CD8-positive, alpha-beta memory T cell (primary cell): ENCODE results near the gene ZNF646. TPM values are rescaled to one million over a fixed set of nuclear protein-coding genes. Genes with fewer than 3 reads are reported as not detected.

Source experiments
- CTCF ChIA-PET: fragments of 350-600 bp; sonication (Branson Sonifier 250); formaldehyde crosslinking; loops from one replicate; lab custom pipeline; 2021; ENCODE audit warnings: antibody characterized with exemption; lab: Charles Lee
- POLR2A ChIA-PET: fragments of 350-600 bp; sonication (Branson Sonifier 250); formaldehyde crosslinking; loops from one replicate; lab custom pipeline; 2021; ENCODE audit warnings: antibody characterized with exemption; lab: Charles Lee
- DNase-seq, 5 donors: peaks; one replicate each; pipeline versions ENCODE4 v3.0.0 to v3.0.0-alpha.2; 2020 to 2022; ENCODE audit warnings: mixed read lengths in 1 of 5
- H3K27ac ChIP-seq: one replicate; pipeline ENCODE4 v1.7.0; 2013; ENCODE audit warnings: low read depth, mild to moderate bottlenecking, low read length, moderate library complexity
- H3K27me3 ChIP-seq: 2 replicates; pipeline ENCODE4 v1.7.0; 2013; ENCODE audit warnings: low read length, mild to moderate bottlenecking; ENCODE audit not compliant: insufficient read depth, poor library complexity, severe bottlenecking
- H3K36me3 ChIP-seq: 2 replicates; pipeline ENCODE4 v1.7.0; 2013; ENCODE audit warnings: mild to moderate bottlenecking, low read length, moderate library complexity; ENCODE audit not compliant: insufficient read depth
- H3K4me1 ChIP-seq: 2 replicates; pipeline ENCODE4 v1.7.0; 2013; ENCODE audit warnings: mild to moderate bottlenecking, low read length, moderate library complexity; ENCODE audit not compliant: insufficient read depth
- H3K4me3 ChIP-seq: 2 replicates; pipeline ENCODE4 v1.7.0; 2013; ENCODE audit warnings: mild to moderate bottlenecking, low read length
- H3K9me3 ChIP-seq: 2 replicates; pipeline ENCODE4 v1.7.0; 2013; ENCODE audit warnings: mild to moderate bottlenecking, low read length
- H3K27ac Mint-ChIP-seq, 8 donors: one replicate each; pipeline ENCODE4 v1.8.0; 2020 to 2021; ENCODE audit warnings: mixed read lengths in 8 of 8, mild to moderate bottlenecking in 6 of 8, inconsistent platforms in 3 of 8, moderate library complexity in 3 of 8
- H3K27me3 Mint-ChIP-seq, 2 donors: one replicate each; pipeline ENCODE4 v1.8.0; 2020 to 2021; ENCODE audit warnings: mixed read lengths in 2 of 2, mild to moderate bottlenecking in 1 of 2, moderate library complexity in 1 of 2
- H3K36me3 Mint-ChIP-seq, 3 donors: one replicate each; pipeline ENCODE4 v1.8.0; 2020 to 2021; ENCODE audit warnings: mixed read lengths in 3 of 3, inconsistent platforms in 1 of 3, mild to moderate bottlenecking in 1 of 3
- H3K4me1 Mint-ChIP-seq, 3 donors: one replicate each; pipeline ENCODE4 v1.8.0; 2020 to 2021; ENCODE audit warnings: mixed read lengths in 3 of 3, inconsistent platforms in 1 of 3, mild to moderate bottlenecking in 1 of 3
- H3K4me3 Mint-ChIP-seq, 7 donors: one replicate each; pipeline ENCODE4 v1.8.0; 2020 to 2021; ENCODE audit warnings: mixed read lengths in 7 of 7, mild to moderate bottlenecking in 6 of 7, moderate library complexity in 4 of 7, inconsistent platforms in 2 of 7
- H3K9me3 Mint-ChIP-seq, 5 donors: one replicate each; pipeline ENCODE4 v1.8.0; 2020 to 2022; ENCODE audit warnings: mixed read lengths in 5 of 5, mild to moderate bottlenecking in 3 of 5, moderate library complexity in 2 of 5, inconsistent platforms in 1 of 5
- polyA plus RNA-seq: library from polyadenylated mRNA; unstranded; fragments of 300-500 nt; fragmentation: Illumina TruSeq; gene quantifications from one replicate; pipeline ENCODE4 v1.2.3, GENCODE V29; 2021
- total RNA-seq, 2 experiments: library from RNA; stranded (reverse); gene quantifications; one replicate each; pipeline ENCODE4 v1.2.3, GENCODE V29; 2021

ZNF646 gene
- total and polyA plus RNA-seq, 3 experiments from 2014 or later: 9.3 to 25.9 (median 23.4) TPM

DNA sequence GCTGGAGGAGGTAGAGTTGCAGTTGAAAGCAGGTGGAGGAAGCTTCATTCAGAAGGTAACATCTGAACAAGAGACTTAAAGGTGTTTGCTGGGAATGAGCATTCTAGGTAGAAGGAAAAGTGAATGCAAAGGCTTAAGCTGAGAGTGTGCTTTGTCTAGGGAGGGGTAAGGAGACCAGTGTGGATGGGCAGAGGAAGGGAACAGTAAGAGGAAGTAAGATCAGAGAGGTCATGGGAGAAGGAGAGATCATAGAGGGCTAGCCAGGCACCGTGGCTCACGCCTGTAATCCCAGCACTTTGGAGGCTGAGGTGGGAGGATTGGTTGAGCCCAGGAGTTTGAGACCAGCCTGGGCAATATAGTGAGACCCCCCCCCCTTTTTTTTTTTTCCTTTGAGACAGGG, 37.5 kb upstream of the ZNF646 start:
- H3K27me3 ChIP-seq: no peaks in the 10 kb centered on the region
- peaks cover 0 to 4% (median 0%) of the 10 kb centered on the region in 5 donors for H3K9me3 Mint-ChIP-seq
- H3K36me3 Mint-ChIP-seq: peaks cover 3 to 75% (median 13%) of the 10 kb centered on the region in 3 donors
- peak overlapping the region in 2 of 7 donors; percentile 11 to 39 for H3K4me3 Mint-ChIP-seq
- no peak overlapping the region for H3K4me3 ChIP-seq
- H3K36me3 ChIP-seq: peaks cover 11% of the 10 kb centered on the region
- H3K27me3 Mint-ChIP-seq: peaks cover 0 to 1% of the 10 kb centered on the region in 2 donors
- H3K4me1 Mint-ChIP-seq: peaks cover 17 to 38% (median 25%) of the 10 kb centered on the region in 3 donors
- H3K27ac ChIP-seq: no peak overlapping the region
- H3K27ac Mint-ChIP-seq: peak overlapping the region in 2 of 8 donors; percentile 31 to 77
- no peaks in the 10 kb centered on the region for H3K9me3 ChIP-seq
- peaks cover 19% of the 10 kb centered on the region for H3K4me1 ChIP-seq
- POLR2A ChIA-PET: interaction anchor here (0.6 to 3.6 kb wide), 2 partner anchors 37 to 120 kb away, joined by 4 to 18 read pairs; partner anchors contain the start of genes ZNF646 and ZNF668
- no peak for DNase-seq
- CTCF ChIA-PET: no interaction called here

DNA sequence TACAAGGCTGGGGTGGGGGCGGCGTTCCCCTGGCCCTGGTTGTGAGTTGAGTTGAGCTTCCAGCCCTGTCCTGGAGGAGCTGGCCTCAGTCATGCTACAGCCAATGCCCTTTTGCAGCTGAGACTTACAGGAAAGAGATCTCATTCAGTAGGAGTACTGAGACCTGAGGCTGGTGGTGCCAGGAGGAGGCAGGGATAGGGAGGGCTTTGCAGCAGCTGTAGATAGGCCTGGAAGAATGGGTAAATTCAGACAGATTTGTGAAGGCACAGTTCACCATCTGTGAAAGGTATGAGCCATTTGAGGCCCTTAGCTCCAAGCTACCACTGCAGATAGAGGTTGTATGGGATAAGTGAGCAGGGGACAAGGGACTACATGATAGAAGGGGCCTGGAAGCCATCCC, 35.2 kb upstream of the ZNF646 start:
- Mint-ChIP-seq H3K4me1 (peaks cover 9 to 20% (median 14%) of the 10 kb centered on the region in 3 donors), H3K27me3 (peaks cover 0 to 1% of the 10 kb centered on the region in 2 donors), H3K36me3 (peaks cover 3 to 74% (median 15%) of the 10 kb centered on the region in 3 donors), H3K9me3 (no peaks in the 10 kb centered on the region), H3K27ac (peak overlapping the region in 3 of 8 donors; percentile 33 to 92 (median 58)), H3K4me3 (no peak overlapping the region)
- H3K36me3 ChIP-seq: peaks cover 11% of the 10 kb centered on the region
- H3K4me1 ChIP-seq: peaks cover 7% of the 10 kb centered on the region
- H3K27ac ChIP-seq: no peak overlapping the region
- ChIA-PET CTCF (no interaction called here), POLR2A (no interaction called here)
- H3K27me3 ChIP-seq: no peaks in the 10 kb centered on the region
- no peaks in the 10 kb centered on the region for H3K9me3 ChIP-seq
- H3K4me3 ChIP-seq: no peak overlapping the region
- no peak for DNase-seq

DNA sequence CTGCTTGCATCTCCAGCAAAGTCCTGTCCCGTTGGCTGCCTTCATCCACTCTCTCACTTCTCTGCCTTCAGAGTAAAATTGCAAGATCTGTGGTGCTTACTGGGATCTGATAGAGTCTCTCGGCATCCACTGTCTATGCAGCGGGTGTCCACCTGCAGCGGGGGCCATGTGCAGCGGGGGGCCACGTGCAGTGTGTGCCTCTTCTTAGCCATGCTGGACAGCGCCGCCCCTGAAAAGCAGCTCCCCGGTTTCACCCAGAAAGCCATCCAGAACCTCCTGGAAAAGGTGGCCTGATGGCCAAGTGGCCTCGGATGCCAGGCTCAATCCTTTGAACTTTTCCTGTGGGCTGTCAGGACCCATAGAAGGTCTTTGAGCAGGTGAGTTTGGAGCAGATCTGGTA, 31.4 kb upstream of the ZNF646 start:
- H3K4me3 ChIP-seq: no peak overlapping the region
- no peak for DNase-seq
- H3K27me3 ChIP-seq: no peaks in the 10 kb centered on the region
- Mint-ChIP-seq H3K36me3 (peaks cover 3 to 45% (median 10%) of the 10 kb centered on the region in 3 donors), H3K9me3 (no peaks in the 10 kb centered on the region), H3K27me3 (peaks cover 0 to 1% of the 10 kb centered on the region in 2 donors), H3K4me1 (peaks cover 0 to 2% (median 0%) of the 10 kb centered on the region in 3 donors), H3K4me3 (no peak overlapping the region), H3K27ac (no peak overlapping the region)
- CTCF ChIA-PET: no interaction called here
- POLR2A ChIA-PET: no interaction called here
- no peaks in the 10 kb centered on the region for H3K4me1 ChIP-seq
- H3K36me3 ChIP-seq: peaks cover 4% of the 10 kb centered on the region
- H3K9me3 ChIP-seq: no peaks in the 10 kb centered on the region
- no peak overlapping the region for H3K27ac ChIP-seq

DNA sequence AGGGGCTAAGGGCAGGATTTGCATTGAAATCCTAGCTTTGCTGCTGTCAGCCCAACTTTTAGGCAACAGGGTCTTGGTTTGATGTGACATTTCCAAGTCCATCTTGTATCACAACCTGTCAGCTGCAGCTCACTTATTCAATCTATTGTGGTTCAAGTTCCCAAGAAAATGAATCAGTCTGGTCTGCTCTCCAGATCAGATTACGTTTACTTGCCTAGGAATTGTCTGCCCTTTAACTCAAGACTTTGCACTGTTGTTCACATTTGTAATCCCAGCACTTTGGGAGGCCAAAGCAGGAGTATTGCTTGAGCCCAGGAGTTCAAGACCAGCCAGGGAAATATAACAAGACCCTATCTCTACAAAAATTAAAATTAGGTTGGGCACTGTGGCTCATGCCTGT, 30.9 kb upstream of the ZNF646 start:
- CTCF ChIA-PET: no interaction called here
- no peak overlapping the region for H3K27ac ChIP-seq
- no peak overlapping the region for H3K4me3 Mint-ChIP-seq
- H3K27ac Mint-ChIP-seq: no peak overlapping the region
- POLR2A ChIA-PET: no interaction called here
- H3K9me3 Mint-ChIP-seq: no peaks in the 10 kb centered on the region
- peaks cover 0 to 2% (median 0%) of the 10 kb centered on the region in 3 donors for H3K4me1 Mint-ChIP-seq
- no peak for DNase-seq
- peaks cover 0 to 1% of the 10 kb centered on the region in 2 donors for H3K27me3 Mint-ChIP-seq
- H3K4me1 ChIP-seq: no peaks in the 10 kb centered on the region
- H3K27me3 ChIP-seq: no peaks in the 10 kb centered on the region
- H3K36me3 ChIP-seq: peaks cover 4% of the 10 kb centered on the region
- peaks cover 3 to 41% (median 10%) of the 10 kb centered on the region in 3 donors for H3K36me3 Mint-ChIP-seq
- H3K9me3 ChIP-seq: no peaks in the 10 kb centered on the region
- no peak overlapping the region for H3K4me3 ChIP-seq

DNA sequence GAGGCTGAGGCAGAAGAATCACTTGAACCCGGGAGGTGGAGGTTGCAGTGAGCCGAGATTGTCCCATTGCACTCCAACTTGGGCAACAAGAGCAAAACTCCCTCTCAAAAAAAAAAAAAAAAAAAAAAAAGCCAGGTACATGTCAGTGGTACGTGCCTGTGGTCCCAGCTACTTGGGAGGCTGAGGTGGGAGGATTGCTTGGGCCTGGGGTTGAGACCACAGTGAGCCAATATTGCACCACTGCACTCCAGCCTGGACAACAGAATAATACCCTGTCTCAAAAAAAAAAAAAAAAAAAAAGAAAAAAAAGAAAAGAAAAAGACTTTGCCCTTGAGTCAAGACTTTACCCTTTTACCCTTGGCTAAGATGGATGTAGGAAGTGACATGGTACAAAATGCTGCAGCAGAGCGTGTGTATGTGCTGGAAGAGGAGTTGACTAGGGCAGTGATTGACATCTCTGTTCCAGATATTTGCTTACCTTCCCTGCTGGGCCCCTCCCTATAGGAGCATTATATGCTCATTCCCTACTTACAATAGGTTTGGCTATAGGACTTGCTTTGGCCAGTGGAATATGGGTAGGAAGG, 30.2 kb upstream of the ZNF646 start:
- no peak overlapping the region for H3K4me3 Mint-ChIP-seq
- Histone ChIP-seq H3K36me3 (peaks cover 2% of the 10 kb centered on the region), H3K4me3 (no peak overlapping the region), H3K4me1 (no peaks in the 10 kb centered on the region), H3K27ac (no peak overlapping the region), H3K9me3 (no peaks in the 10 kb centered on the region), H3K27me3 (no peaks in the 10 kb centered on the region)
- H3K27ac Mint-ChIP-seq: peak overlapping the region in 1 of 8 donors; percentile 41
- H3K27me3 Mint-ChIP-seq: no peaks in the 10 kb centered on the region
- CTCF ChIA-PET: no interaction called here
- DNase-seq: no peak
- H3K4me1 Mint-ChIP-seq: peaks cover 0 to 2% (median 0%) of the 10 kb centered on the region in 3 donors
- peaks cover 3 to 35% (median 5%) of the 10 kb centered on the region in 3 donors for H3K36me3 Mint-ChIP-seq
- POLR2A ChIA-PET: no interaction called here
- no peaks in the 10 kb centered on the region for H3K9me3 Mint-ChIP-seq

DNA sequence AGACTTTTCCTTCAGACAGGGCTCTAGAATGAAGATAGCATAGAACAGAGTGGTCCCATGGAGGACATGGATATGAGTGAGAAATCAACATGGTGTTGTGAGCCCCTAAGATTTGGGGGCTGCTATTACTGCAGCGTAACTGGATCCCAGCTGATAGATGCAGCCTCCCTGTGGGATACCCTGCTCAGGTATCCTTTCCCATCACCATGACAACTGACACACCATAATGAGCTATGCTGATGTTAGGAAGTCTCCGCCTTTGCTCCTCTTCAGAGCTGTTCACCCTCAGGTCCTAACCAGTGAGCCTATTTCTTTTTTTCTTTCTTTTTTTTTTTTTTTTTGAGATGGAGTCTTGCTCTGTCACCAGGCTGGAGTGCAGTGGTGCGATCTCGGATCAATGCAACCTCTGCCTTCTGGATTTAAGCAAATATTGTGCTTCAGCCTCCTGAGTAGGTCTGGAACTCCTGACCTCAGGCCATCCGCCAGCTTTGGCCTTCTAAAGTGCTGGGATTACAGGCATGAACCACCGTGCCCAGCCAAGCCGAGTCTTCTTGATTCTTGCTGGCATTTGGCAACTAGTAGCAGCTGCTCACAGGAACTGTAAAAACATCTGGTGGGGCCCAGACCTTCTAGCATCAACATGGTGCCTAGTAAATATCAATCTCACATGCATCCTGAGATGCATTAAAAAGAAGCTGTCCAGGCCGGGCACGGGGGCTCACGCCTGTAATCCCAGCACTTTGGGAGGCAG, 23.8 kb upstream of the ZNF646 start:
- H3K9me3 Mint-ChIP-seq: no peaks in the 10 kb centered on the region
- Histone ChIP-seq H3K27ac (no peak overlapping the region), H3K9me3 (no peaks in the 10 kb centered on the region), H3K36me3 (no peaks in the 10 kb centered on the region), H3K27me3 (no peaks in the 10 kb centered on the region), H3K4me3 (no peak overlapping the region), H3K4me1 (no peaks in the 10 kb centered on the region)
- peaks cover 0 to 3% of the 10 kb centered on the region in 2 donors for H3K27me3 Mint-ChIP-seq
- H3K36me3 Mint-ChIP-seq: no peaks in the 10 kb centered on the region
- ChIA-PET CTCF (no interaction called here), POLR2A (interaction anchor here (0.6 to 0.7 kb wide), 4 partner anchors 11 to 174 kb away, joined by 3 to 10 read pairs (median 6); no protein-coding TSS in a partner anchor)
- H3K4me3 Mint-ChIP-seq: no peak overlapping the region
- DNase-seq: no peak
- H3K4me1 Mint-ChIP-seq: peaks cover 0 to 4% (median 3%) of the 10 kb centered on the region in 3 donors
- no peak overlapping the region for H3K27ac Mint-ChIP-seq

DNA sequence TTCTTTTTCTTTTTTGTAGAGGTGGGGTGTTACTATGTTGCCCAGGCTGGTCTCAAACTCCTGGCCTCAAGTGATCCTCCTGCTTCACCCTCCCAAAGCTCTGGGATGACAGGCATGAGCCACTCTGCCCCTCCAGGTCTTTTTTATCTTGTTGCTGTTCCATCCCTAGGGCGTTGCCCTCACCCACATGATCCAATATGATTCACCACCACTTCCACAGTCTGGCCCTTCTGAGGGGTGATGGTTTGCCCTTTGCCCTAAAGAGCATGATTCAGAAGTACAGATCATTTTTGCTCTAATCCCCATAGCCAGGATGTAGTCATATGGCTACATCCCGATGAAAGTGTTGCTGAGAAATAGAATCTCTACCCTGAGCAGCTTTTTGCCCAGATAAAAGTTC, 22.1 kb upstream of the ZNF646 start:
- DNase-seq: no peak
- ChIA-PET CTCF (no interaction called here), POLR2A (no interaction called here)

DNA sequence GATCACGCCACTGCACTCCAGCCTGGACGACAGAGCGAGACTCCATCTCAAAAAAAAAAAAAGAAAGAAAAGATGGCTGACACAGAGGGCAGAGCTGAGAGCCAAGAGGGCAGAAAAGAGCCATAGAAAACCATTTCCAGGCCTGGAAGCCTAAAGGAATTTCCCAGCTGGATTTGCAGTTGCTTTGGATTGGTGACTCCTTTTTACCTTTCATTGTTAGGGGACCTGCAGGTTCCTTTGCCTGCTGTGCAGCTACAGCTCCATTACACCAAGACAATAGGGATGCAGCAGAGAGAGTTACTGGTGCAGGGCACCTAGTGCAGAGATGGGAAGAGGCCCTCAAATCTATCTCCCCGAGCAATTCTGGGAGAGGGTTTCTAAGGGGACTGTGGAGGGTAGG, 18.6 kb upstream of the ZNF646 start:
- POLR2A ChIA-PET: interaction anchor here (0.7 kb wide), 1 partner anchor 284 kb away, joined by 4 read pairs; no protein-coding TSS in a partner anchor

More for the DNA sequence above, 22.1 kb upstream of the ZNF646 start:
- Mint-ChIP-seq H3K4me1 (peaks cover 0 to 3% (median 1%) of the 10 kb centered on the region in 3 donors), H3K4me3 (no peak overlapping the region), H3K9me3 (no peaks in the 10 kb centered on the region), H3K27me3 (peaks cover 0 to 3% of the 10 kb centered on the region in 2 donors), H3K27ac (peak overlapping the region in 2 of 8 donors; percentile 19 to 30), H3K36me3 (no peaks in the 10 kb centered on the region)
- Histone ChIP-seq H3K9me3 (no peaks in the 10 kb centered on the region), H3K4me3 (no peak overlapping the region), H3K27ac (no peak overlapping the region), H3K27me3 (no peaks in the 10 kb centered on the region), H3K4me1 (no peaks in the 10 kb centered on the region), H3K36me3 (no peaks in the 10 kb centered on the region)

More for the DNA sequence above, 18.6 kb upstream of the ZNF646 start:
- no peak for DNase-seq
- Mint-ChIP-seq H3K27me3 (peaks cover 0 to 3% of the 10 kb centered on the region in 2 donors), H3K4me3 (no peak overlapping the region), H3K36me3 (peaks cover 0 to 9% (median 1%) of the 10 kb centered on the region in 3 donors), H3K9me3 (no peaks in the 10 kb centered on the region), H3K27ac (peak overlapping the region in 1 of 8 donors; percentile 34), H3K4me1 (peaks cover 5 to 11% (median 9%) of the 10 kb centered on the region in 3 donors)
- Histone ChIP-seq H3K36me3 (no peaks in the 10 kb centered on the region), H3K27ac (no peak overlapping the region), H3K4me3 (no peak overlapping the region), H3K4me1 (no peaks in the 10 kb centered on the region), H3K9me3 (no peaks in the 10 kb centered on the region), H3K27me3 (no peaks in the 10 kb centered on the region)
- CTCF ChIA-PET: interaction anchor here (0.7 to 1.4 kb wide), 3 partner anchors 10 to 18 kb away, joined by 3 read pairs; partner anchors contain the start of gene ZNF668
